Measurements from ENCODE around the gene SIRT1.
"Not testable (repeated sequence)": the region's sequence is repeated elsewhere in the genome, so short reads cannot be mapped to it uniquely, and the experiment has no call there.

DNA sequence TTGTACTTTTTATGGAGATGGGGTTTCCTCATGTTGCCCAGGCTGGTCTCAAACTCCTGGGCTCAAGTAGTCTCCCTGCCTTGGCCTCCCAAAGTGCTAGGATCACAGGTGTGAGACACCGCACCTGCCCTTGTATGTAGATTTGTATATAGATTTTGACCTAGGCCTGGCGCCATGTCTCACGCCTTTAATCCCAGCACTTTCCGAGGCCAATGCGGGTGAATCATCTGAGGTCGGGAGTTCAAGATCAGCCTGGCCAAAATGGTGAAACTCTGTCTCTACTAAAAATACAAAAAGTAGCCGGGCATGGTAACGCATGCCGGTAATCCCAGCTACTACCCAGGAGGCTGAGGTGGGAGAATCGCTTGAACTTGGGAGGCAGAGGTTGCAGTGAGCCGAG, 7.0 kb upstream of the SIRT1 start:
- TF ChIP-seq CTCF (conservative IDR thresholded peaks at IDR 0.05; ENCODE audit: low read depth, low read length); EZH2 (IDR thresholded peaks at IDR 0.05; ENCODE audit: borderline replicate concordance, low read depth, low read length, poor library complexity, severe bottlenecking): not testable (repeated sequence)

Data from A673 (cell line).